HL-60 (cell line): ENCODE results near the gene RFC2.

ENCODE experiments used
- TF ChIP-seq, protein P1 (sequence below): IDR thresholded peaks from one replicate; pipeline ENCODE4 v1.5.1; 2011; ENCODE audit warnings: low read length, control low read depth, inconsistent platforms; ENCODE audit not compliant: insufficient read depth
- TF ChIP-seq, protein P2 (sequence below): IDR thresholded peaks from 2 replicates; pipeline ENCODE4 v1.6.1; 2012; ENCODE audit warnings: low read depth; ENCODE audit not compliant: insufficient replicate concordance

DNA sequence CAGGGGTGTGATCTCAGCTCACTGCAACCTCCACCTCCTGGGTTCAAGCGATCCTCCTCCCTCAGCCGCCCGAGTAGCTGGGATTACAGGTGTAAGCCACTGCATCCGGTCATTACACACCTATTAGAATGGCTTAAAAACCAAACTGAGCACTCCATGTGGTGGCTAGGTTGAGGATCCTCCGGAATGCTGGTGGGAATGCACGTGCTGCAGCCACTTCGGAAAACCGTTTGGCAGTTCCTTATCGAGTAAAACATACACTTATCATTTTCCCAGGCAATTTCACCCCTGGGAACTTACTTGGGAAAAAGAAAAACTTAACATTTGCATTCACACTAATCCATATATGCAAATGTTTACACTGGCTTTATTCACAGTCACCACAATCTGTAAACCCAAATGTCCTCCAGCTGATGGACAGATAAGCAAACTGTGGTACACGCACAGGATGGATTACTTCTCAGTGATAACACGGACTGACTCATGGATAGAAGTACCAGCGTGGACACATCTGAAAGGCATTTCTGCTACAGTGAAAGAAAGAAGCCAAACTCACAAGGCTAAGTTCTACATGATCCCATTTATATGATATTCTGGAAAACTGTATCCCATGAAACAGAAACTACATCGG, 20.4 kb downstream of the RFC2 start:
- TF ChIP-seq, protein P1, sequence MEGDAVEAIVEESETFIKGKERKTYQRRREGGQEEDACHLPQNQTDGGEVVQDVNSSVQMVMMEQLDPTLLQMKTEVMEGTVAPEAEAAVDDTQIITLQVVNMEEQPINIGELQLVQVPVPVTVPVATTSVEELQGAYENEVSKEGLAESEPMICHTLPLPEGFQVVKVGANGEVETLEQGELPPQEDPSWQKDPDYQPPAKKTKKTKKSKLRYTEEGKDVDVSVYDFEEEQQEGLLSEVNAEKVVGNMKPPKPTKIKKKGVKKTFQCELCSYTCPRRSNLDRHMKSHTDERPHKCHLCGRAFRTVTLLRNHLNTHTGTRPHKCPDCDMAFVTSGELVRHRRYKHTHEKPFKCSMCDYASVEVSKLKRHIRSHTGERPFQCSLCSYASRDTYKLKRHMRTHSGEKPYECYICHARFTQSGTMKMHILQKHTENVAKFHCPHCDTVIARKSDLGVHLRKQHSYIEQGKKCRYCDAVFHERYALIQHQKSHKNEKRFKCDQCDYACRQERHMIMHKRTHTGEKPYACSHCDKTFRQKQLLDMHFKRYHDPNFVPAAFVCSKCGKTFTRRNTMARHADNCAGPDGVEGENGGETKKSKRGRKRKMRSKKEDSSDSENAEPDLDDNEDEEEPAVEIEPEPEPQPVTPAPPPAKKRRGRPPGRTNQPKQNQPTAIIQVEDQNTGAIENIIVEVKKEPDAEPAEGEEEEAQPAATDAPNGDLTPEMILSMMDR: no peak
- TF ChIP-seq, protein P2, sequence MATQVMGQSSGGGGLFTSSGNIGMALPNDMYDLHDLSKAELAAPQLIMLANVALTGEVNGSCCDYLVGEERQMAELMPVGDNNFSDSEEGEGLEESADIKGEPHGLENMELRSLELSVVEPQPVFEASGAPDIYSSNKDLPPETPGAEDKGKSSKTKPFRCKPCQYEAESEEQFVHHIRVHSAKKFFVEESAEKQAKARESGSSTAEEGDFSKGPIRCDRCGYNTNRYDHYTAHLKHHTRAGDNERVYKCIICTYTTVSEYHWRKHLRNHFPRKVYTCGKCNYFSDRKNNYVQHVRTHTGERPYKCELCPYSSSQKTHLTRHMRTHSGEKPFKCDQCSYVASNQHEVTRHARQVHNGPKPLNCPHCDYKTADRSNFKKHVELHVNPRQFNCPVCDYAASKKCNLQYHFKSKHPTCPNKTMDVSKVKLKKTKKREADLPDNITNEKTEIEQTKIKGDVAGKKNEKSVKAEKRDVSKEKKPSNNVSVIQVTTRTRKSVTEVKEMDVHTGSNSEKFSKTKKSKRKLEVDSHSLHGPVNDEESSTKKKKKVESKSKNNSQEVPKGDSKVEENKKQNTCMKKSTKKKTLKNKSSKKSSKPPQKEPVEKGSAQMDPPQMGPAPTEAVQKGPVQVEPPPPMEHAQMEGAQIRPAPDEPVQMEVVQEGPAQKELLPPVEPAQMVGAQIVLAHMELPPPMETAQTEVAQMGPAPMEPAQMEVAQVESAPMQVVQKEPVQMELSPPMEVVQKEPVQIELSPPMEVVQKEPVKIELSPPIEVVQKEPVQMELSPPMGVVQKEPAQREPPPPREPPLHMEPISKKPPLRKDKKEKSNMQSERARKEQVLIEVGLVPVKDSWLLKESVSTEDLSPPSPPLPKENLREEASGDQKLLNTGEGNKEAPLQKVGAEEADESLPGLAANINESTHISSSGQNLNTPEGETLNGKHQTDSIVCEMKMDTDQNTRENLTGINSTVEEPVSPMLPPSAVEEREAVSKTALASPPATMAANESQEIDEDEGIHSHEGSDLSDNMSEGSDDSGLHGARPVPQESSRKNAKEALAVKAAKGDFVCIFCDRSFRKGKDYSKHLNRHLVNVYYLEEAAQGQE: no peak
